Suprapubic skin (tissue), 4 donors: ENCODE data around the gene CFAP100.

Experiments used
- EP300 ChIP-seq: sonication (generic); formaldehyde crosslinking; IDR thresholded peaks from one replicate; pipeline ENCODE4 v1.6.1; 2017; ENCODE audit warnings: antibody characterized with exemption
- POLR2A ChIP-seq, 2 donors: fragments of 450-650 bp; IDR thresholded peaks; one replicate each; pipeline ENCODE4 v1.6.1; 2017; ENCODE audit warnings: antibody characterized with exemption in 2 of 2, mild to moderate bottlenecking in 2 of 2, moderate library complexity in 2 of 2
- POLR2AphosphoS5 ChIP-seq, 3 donors: sonication (generic); formaldehyde crosslinking; IDR thresholded peaks; one replicate each; pipeline ENCODE4 v1.6.1; 2017; ENCODE audit warnings: antibody characterized with exemption in 3 of 3
- TF ChIP-seq, protein P1 (sequence below), 2 donors: fragments of 200-600 bp in 1 of 2; fragments of 450-650 bp in 1 of 2; sonication (generic) in 1 of 2; IDR thresholded peaks; one replicate each; pipeline ENCODE4 v1.5.1; 2016 to 2019; ENCODE audit warnings: antibody characterized with exemption in 2 of 2, mild to moderate bottlenecking in 1 of 2, moderate library complexity in 1 of 2

DNA sequence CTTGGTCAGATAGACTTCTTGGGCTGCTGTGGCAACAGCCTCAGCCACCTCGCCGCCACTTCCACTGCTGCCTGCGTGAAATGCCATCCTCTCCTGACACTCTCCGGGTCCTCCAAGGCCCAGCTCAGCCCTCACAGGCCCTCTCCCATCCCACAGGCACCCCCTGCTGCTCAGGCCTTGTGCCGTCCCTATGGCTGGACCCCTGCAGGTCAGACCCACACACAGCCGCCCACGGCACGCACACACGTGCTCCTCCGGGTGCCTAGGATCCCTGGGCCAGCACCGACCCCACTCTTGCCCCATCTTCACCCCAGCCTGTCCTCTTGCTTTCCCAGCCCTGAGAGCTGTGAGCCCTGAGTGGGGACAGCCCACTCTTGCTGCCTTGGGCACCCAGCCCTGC, 19.7 kb downstream of the CFAP100 start:
- TF ChIP-seq, protein P1, sequence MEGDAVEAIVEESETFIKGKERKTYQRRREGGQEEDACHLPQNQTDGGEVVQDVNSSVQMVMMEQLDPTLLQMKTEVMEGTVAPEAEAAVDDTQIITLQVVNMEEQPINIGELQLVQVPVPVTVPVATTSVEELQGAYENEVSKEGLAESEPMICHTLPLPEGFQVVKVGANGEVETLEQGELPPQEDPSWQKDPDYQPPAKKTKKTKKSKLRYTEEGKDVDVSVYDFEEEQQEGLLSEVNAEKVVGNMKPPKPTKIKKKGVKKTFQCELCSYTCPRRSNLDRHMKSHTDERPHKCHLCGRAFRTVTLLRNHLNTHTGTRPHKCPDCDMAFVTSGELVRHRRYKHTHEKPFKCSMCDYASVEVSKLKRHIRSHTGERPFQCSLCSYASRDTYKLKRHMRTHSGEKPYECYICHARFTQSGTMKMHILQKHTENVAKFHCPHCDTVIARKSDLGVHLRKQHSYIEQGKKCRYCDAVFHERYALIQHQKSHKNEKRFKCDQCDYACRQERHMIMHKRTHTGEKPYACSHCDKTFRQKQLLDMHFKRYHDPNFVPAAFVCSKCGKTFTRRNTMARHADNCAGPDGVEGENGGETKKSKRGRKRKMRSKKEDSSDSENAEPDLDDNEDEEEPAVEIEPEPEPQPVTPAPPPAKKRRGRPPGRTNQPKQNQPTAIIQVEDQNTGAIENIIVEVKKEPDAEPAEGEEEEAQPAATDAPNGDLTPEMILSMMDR (IDR thresholded peaks at IDR 0.05): no peak
- TF ChIP-seq POLR2A (IDR thresholded peaks at IDR 0.05) (no peak), EP300 (no peak), POLR2AphosphoS5 (IDR thresholded peaks at IDR 0.05) (no peak)
